RWPE2 (cell line): Measurements from ENCODE around the gene GSN.

Source experiments
- ATAC-seq: fragments of 200-7000 bp; cut with Tn5 transposase; 3 replicates; pipeline ENCODE4 v1.9.1; 2021; ENCODE audit warnings: low read depth
- DNase-seq: peaks from one replicate; pipeline ENCODE4 v3.0.0-alpha.2; 2020; ENCODE audit warnings: low spot score
- H3K27ac ChIP-seq: fragments of 450-650 bp; 2 replicates; pipeline ENCODE4 v1.5.1; 2017; ENCODE audit warnings: mild to moderate bottlenecking; ENCODE audit not compliant: poor library complexity, severe bottlenecking
- H3K27me3 ChIP-seq: fragments of 250-450 bp; sonication (Bioruptor Pico); 2 replicates; pipeline ENCODE4 v1.5.1; 2021; ENCODE audit warnings: mild to moderate bottlenecking, moderate library complexity; ENCODE audit not compliant: insufficient read depth, poor library complexity, severe bottlenecking
- H3K36me3 ChIP-seq: fragments of 250-450 bp; sonication (Bioruptor Pico); 2 replicates; pipeline ENCODE4 v1.5.1; 2020; ENCODE audit warnings: low read depth, mild to moderate bottlenecking, moderate library complexity
- H3K4me1 ChIP-seq: fragments of 250-450 bp; sonication (Bioruptor Pico); 2 replicates; pipeline ENCODE4 v1.5.1; 2021; ENCODE audit warnings: mild to moderate bottlenecking, moderate library complexity; ENCODE audit not compliant: insufficient read depth, poor library complexity, severe bottlenecking
- H3K4me3 ChIP-seq: fragments of 250-450 bp; sonication (Bioruptor Pico); 2 replicates; pipeline ENCODE4 v1.5.1; 2021; ENCODE audit warnings: mild to moderate bottlenecking, moderate library complexity; ENCODE audit not compliant: severe bottlenecking
- H3K9me3 ChIP-seq: fragments of 250-450 bp; sonication (Bioruptor Pico); 2 replicates; pipeline ENCODE4 v1.5.1; 2021; ENCODE audit warnings: mild to moderate bottlenecking, moderate library complexity; ENCODE audit not compliant: severe bottlenecking
- CTCF ChIP-seq: fragments of 450-650 bp; IDR thresholded peaks from one replicate; pipeline ENCODE4 v1.5.1; 2017; ENCODE audit warnings: mild to moderate bottlenecking, moderate library complexity; ENCODE audit not compliant: poor library complexity, severe bottlenecking

Gene GSN

GRCh38 chr9:121283856-121284732 is 16.1 kb downstream of the GSN start:
- Histone ChIP-seq H3K4me1 (peaks cover 65% of the 10 kb centered on the region), H3K27me3 (no peaks in the 10 kb centered on the region), H3K9me3 (no peaks in the 10 kb centered on the region), H3K36me3 (peaks cover 10% of the 10 kb centered on the region; the same call in 1 of the 2 replicates), H3K27ac (peak overlapping the region; percentile 93), H3K4me3 (no peak overlapping the region)
- no peak for ATAC-seq
- DNase-seq = no peak
- TF ChIP-seq CTCF = no peak

DNA sequence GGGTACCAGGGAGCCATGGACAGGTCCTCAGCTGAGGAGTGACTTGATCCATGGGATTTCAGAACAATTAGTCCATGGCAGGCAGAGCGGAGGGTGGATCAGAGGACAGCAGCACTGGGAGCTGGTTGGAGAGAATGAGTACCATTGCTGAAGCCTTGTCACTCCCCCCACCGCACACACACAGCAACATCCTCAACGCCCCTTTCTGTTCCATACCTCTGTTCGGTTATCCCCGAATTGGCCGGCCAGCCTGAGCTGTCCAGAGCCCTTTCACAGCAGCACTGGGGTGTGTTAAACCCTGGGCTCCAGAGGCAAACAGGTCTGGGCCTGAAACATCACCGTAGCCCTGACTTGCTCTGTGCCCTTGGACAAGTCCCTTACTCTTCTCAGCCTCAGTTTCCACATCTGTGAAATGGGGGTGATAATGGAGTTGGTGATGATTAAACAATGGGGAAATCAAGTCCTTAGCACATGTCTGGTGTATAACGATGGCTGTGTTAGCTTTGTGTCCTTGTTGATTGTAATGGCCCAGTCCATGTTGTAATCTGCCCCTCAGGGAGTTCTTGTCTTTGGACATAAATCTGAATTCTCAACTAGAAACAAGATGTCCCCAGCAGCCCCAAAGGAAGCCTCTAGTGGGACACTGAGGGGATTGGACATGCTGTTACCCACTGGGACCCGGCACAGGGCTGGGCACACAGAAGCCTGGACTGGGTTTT is 16.9 kb downstream of the GSN start:
- TF ChIP-seq CTCF = no peak
- Histone ChIP-seq H3K4me3 (no peak overlapping the region), H3K27ac (peak overlapping the region; percentile 93), H3K27me3 (no peaks in the 10 kb centered on the region), H3K36me3 (peaks cover 10% of the 10 kb centered on the region; the same call in 1 of the 2 replicates), H3K9me3 (no peaks in the 10 kb centered on the region), H3K4me1 (peaks cover 67% of the 10 kb centered on the region)
- ATAC-seq = no peak
- no peak for DNase-seq

GRCh38 chr9:121285835-121286687 is 18.1 kb downstream of the GSN start:
- peaks cover 10% of the 10 kb centered on the region; the same call in 1 of the 2 replicates for H3K36me3 ChIP-seq
- DNase-seq = no peak
- H3K27me3 ChIP-seq = no peaks in the 10 kb centered on the region
- peaks cover 61% of the 10 kb centered on the region for H3K4me1 ChIP-seq
- H3K4me3 ChIP-seq = no peak overlapping the region
- H3K9me3 ChIP-seq = no peaks in the 10 kb centered on the region
- TF ChIP-seq CTCF = no peak
- peak overlapping the region; percentile 93 for H3K27ac ChIP-seq
- no peak for ATAC-seq

DNA sequence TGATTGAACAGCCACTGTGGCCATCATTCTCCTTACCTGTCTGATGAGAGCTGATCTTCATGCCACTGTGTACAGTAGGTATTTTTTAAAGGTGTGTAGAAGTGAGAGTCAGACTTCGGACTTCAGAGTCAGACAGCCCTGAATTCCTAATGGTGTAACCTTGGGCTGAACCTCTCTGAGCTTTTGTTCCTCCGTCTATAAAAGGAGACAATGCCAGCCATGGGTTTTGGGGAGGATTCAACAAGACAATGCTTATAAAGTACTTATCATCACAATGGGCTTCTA is 18.7 kb downstream of the GSN start:
- no peak for DNase-seq
- Histone ChIP-seq H3K9me3 (no peaks in the 10 kb centered on the region), H3K4me3 (no peak overlapping the region), H3K27me3 (no peaks in the 10 kb centered on the region), H3K4me1 (peaks cover 56% of the 10 kb centered on the region), H3K27ac (peak overlapping the region; percentile 93), H3K36me3 (peaks cover 10% of the 10 kb centered on the region; the same call in 1 of the 2 replicates)
- peak; percentile 31 for ATAC-seq
- TF ChIP-seq CTCF = no peak
